ENCODE measurements around the gene DNAJA3. TPM values are rescaled to one million over a fixed set of nuclear protein-coding genes. Genes with fewer than 3 reads are reported as not detected.

DNAJA3 gene
- total RNA-seq, 2 experiments from 2014 or later, result 17.2 to 18.8 TPM

DNA sequence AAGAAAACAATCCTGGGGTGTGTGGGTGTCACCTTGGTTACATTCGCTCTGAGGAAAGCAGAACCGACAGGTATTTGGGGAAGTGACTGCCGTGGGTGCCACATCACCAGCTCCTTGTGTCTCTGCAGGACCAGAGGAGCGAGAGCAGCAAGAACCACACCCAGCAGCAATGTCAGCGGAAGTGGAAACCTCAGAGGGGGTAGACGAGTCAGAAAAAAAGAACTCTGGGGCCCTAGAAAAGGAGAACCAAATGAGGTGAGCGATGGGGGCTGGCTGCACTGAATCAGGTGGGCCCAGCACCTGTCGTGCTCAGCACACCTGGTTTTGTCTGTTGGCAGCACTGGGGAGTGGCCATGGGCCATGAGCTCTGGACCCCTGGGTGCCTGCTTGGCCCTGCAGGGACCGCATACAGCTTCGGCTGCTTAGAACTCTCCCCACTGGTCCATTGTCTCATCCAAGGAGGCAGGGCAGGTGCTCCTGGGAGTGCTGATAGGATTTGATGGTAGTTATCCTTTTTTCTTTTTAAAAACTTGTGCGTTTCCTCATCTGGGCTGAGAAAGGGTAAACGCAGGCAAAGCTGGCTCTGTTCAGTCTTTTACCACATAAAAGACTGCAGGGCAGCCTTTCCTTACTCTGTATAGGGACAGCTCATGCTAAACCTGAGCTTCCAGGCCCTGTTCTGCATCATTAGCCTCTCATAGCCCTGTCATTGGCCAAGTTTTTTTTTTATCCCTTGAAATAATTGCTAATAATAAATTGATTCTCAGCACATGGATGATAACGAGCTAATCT lies 79.9 kb downstream of the DNAJA3 start:
- peaks cover 72% of the 10 kb centered on the region for H3K4me1 ChIP-seq (ENCODE audit: insufficient read depth, low read length)
- no peaks in the 10 kb centered on the region for H3K9me3 ChIP-seq (ENCODE audit: control insufficient read depth in 1 of 2, insufficient read depth in 1 of 2, low read length in 2 of 2)
- H3K27me3 ChIP-seq (ENCODE audit: control insufficient read depth in 1 of 2, insufficient read depth in 2 of 2, low read length in 2 of 2), result no peaks in the 10 kb centered on the region
- CTCF ChIA-PET, result interaction anchor here (0.9 to 6.0 kb wide), 12 partner anchors 10 to 252 kb away, joined by 3 to 70 read pairs (median 4); partner anchors contain the start of genes CDIP1, HMOX2 and MGRN1
- peaks cover 67% of the 10 kb centered on the region for H3K4me1 Mint-ChIP-seq (ENCODE audit: low read depth)
- H3K27me3 Mint-ChIP-seq, result no peaks in the 10 kb centered on the region
- TF ChIP-seq CTCF (IDR thresholded peaks at IDR 0.05), result no peak
- no peaks in the 10 kb centered on the region for H3K9me3 Mint-ChIP-seq
- DNase-seq (peak; percentile 61 to 95 (median 79)), ATAC-seq (ENCODE audit: poor library complexity) (peak; percentile 88)
- H3K4me3 Mint-ChIP-seq, result peak overlapping the region; percentile 82
- peaks cover 68% of the 10 kb centered on the region for H3K36me3 Mint-ChIP-seq (ENCODE audit: low read depth)
- POLR2A ChIA-PET, result interaction anchor here (0.7 to 6.0 kb wide), 30 partner anchors 9 to 252 kb away, joined by 3 to 140 read pairs (median 7); partner anchors contain the start of genes CDIP1, CORO7, HMOX2 and MGRN1
- peaks cover 47% of the 10 kb centered on the region for H3K36me3 ChIP-seq (ENCODE audit: insufficient read depth, low read length)
- peak overlapping the region; percentile 31 for H3K4me3 ChIP-seq (ENCODE audit: low read length)
- H3K27ac ChIP-seq (ENCODE audit: low read depth in 1 of 2, low read length in 2 of 2), result peak overlapping the region; percentile 78 to 84
- peak overlapping the region; percentile 97 for H3K27ac Mint-ChIP-seq
- intact Hi-C loops (cut with DNase I, micrococcal nuclease), result loop anchor here (1.0 to 2.0 kb wide), 6 partner anchors 15 to 80 kb away; partner anchors contain the start of gene HMOX2 (in 2 of the 2)

Other genes starting within 250 kb of the DNAJA3 start
- gene SRL, start 183.8 kb upstream of the DNAJA3 start, total RNA-seq, result not detected
- 10 to 100 TPM in 1 of 2 experiments, 1 to 10 TPM in 1; 8.6 to 10.8 TPM for gene TFAP4, start 152.8 kb upstream of the DNAJA3 start, total RNA-seq
- gene GLIS2, start 109.8 kb upstream of the DNAJA3 start, total RNA-seq, result not detected
- gene PAM16, start 74.5 kb upstream of the DNAJA3 start, total RNA-seq, result 10 to 100 TPM; 24.9 to 26.8 TPM
- under 1 TPM; 0.70 to 0.77 TPM for gene VASN, start 54.0 kb upstream of the DNAJA3 start, total RNA-seq
- 100 to 1,000 TPM; 801 to 805 TPM for gene CORO7, start 9.3 kb upstream of the DNAJA3 start, total RNA-seq
- gene NMRAL1, start 48.8 kb downstream of the DNAJA3 start, total RNA-seq, result 10 to 100 TPM; 28.6 to 29.5 TPM
- 10 to 100 TPM; 63.4 to 66.4 TPM for gene HMOX2, start 50.5 kb downstream of the DNAJA3 start, total RNA-seq
- 10 to 100 TPM; 19.5 to 22.4 TPM for gene CDIP1, start 112.9 kb downstream of the DNAJA3 start, total RNA-seq
- gene C16orf96, start 130.5 kb downstream of the DNAJA3 start, total RNA-seq, result under 1 TPM; 0.27 to 0.42 TPM
- 10 to 100 TPM; 17.5 to 19.3 TPM for gene UBALD1, start 189.0 kb downstream of the DNAJA3 start, total RNA-seq
- 10 to 100 TPM; 45.9 to 48.6 TPM for gene MGRN1, start 199.0 kb downstream of the DNAJA3 start, total RNA-seq

Data from CD4-positive, alpha-beta T cell (primary cell).